ENCODE measurements around the gene NEB.
A peak's percentile ranks its signal among the peaks of the same experiment; 100 is the strongest.
"Not testable (repeated sequence)": the region's sequence is repeated elsewhere in the genome, so short reads cannot be mapped to it uniquely, and the experiment has no call there.

Gene NEB

GRCh38 chr2:151644580-151644979, 89.7 kb downstream of the NEB start:
- Histone ChIP-seq H4K8ac (ENCODE audit: low read depth, low read length) (no peak overlapping the region), H3K4me1 (ENCODE audit: control insufficient read depth, low read depth, low read length) (no peaks in the 10 kb centered on the region), H3K36me3 (ENCODE audit: control insufficient read depth, insufficient read depth, low read length) (no peaks in the 10 kb centered on the region), H3K18ac (ENCODE audit: low read length) (no peak overlapping the region), H2BK120ac (ENCODE audit: low read depth, low read length) (no peak overlapping the region), H3K4me3 (ENCODE audit: low read length) (no peak overlapping the region), H4K5ac (ENCODE audit: low read length) (no peak overlapping the region), H3K23ac (ENCODE audit: low read length) (no peak overlapping the region), H3K27ac (ENCODE audit: low read depth, low read length) (no peak overlapping the region), H3K56ac (ENCODE audit: low read length) (no peak overlapping the region), H3K4me2 (ENCODE audit: low read length) (no peak overlapping the region), H2AK5ac (ENCODE audit: low read length) (no peak overlapping the region), H3K79me1 (ENCODE audit: low read length) (no peaks in the 10 kb centered on the region), H3K79me2 (ENCODE audit: control insufficient read depth, insufficient read depth, low read length) (no peaks in the 10 kb centered on the region), H3K4ac (ENCODE audit: low read depth, low read length) (no peak overlapping the region), H3K27me3 (ENCODE audit: insufficient read depth, low read length, poor library complexity) (no peaks in the 10 kb centered on the region), H2BK5ac (ENCODE audit: low read length) (no peak overlapping the region), H2BK15ac (replicated peaks; ENCODE audit: low read depth) (no peak overlapping the region), H3K9ac (ENCODE audit: low read length) (no peak overlapping the region)
- no peak for DNase-seq
- WGBS (ENCODE audit: extremely low coverage, insufficient coverage, low lambda C conversion rate) = no CpG with 5 or more reads among the region's 2 CpGs

GRCh38 chr2:151641895-151642294, 92.4 kb downstream of the NEB start:
- H3K18ac ChIP-seq (ENCODE audit: low read length); H3K79me2 ChIP-seq (ENCODE audit: control insufficient read depth, insufficient read depth, low read length); H3K27me3 ChIP-seq (ENCODE audit: insufficient read depth, low read length, poor library complexity); H3K23ac ChIP-seq (ENCODE audit: low read length); H2AK5ac ChIP-seq (ENCODE audit: low read length); H3K4ac ChIP-seq (ENCODE audit: low read depth, low read length); H4K5ac ChIP-seq (ENCODE audit: low read length); DNase-seq; H4K8ac ChIP-seq (ENCODE audit: low read depth, low read length); H3K36me3 ChIP-seq (ENCODE audit: control insufficient read depth, insufficient read depth, low read length); H2BK15ac ChIP-seq (replicated peaks; ENCODE audit: low read depth); H3K9ac ChIP-seq (ENCODE audit: low read length); H3K27ac ChIP-seq (ENCODE audit: low read depth, low read length); H2BK120ac ChIP-seq (ENCODE audit: low read depth, low read length); H2BK5ac ChIP-seq (ENCODE audit: low read length); H3K79me1 ChIP-seq (ENCODE audit: low read length); H3K4me3 ChIP-seq (ENCODE audit: low read length); H3K4me2 ChIP-seq (ENCODE audit: low read length); H3K4me1 ChIP-seq (ENCODE audit: control insufficient read depth, low read depth, low read length); H3K56ac ChIP-seq (ENCODE audit: low read length): not testable (repeated sequence)
- WGBS (ENCODE audit: extremely low coverage, insufficient coverage, low lambda C conversion rate) = no CpG with 5 or more reads among the region's 2 CpGs

- no peak overlapping the region for H4K8ac ChIP-seq (ENCODE audit: low read depth, low read length)
- no peak overlapping the region for H3K27ac ChIP-seq (ENCODE audit: low read depth, low read length)
- no peaks in the 10 kb centered on the region for H3K27me3 ChIP-seq (ENCODE audit: insufficient read depth, low read length, poor library complexity)
- no peak overlapping the region for H3K18ac ChIP-seq (ENCODE audit: low read length)
- H3K79me2 ChIP-seq (ENCODE audit: control insufficient read depth, insufficient read depth, low read length) = no peaks in the 10 kb centered on the region
- DNase-seq = peak; percentile 25
- H3K36me3 ChIP-seq (ENCODE audit: control insufficient read depth, insufficient read depth, low read length) = no peaks in the 10 kb centered on the region
- no peak overlapping the region for H2BK15ac ChIP-seq (replicated peaks; ENCODE audit: low read depth)
- no peak overlapping the region for H3K56ac ChIP-seq (ENCODE audit: low read length)
- H2AK5ac ChIP-seq (ENCODE audit: low read length) = no peak overlapping the region
- no peak overlapping the region for H3K9ac ChIP-seq (ENCODE audit: low read length)
- H3K4me3 ChIP-seq (ENCODE audit: low read length) = no peak overlapping the region
- WGBS (ENCODE audit: extremely low coverage, insufficient coverage, low lambda C conversion rate) = no CpG with 5 or more reads among the region's 9 CpGs
- H2BK5ac ChIP-seq (ENCODE audit: low read length) = no peak overlapping the region
- H3K4ac ChIP-seq (ENCODE audit: low read depth, low read length) = no peak overlapping the region
- H3K4me2 ChIP-seq (ENCODE audit: low read length) = no peak overlapping the region
- H3K79me1 ChIP-seq (ENCODE audit: low read length) = no peaks in the 10 kb centered on the region
- no peak overlapping the region for H4K5ac ChIP-seq (ENCODE audit: low read length)
- H3K4me1 ChIP-seq (ENCODE audit: control insufficient read depth, low read depth, low read length) = no peaks in the 10 kb centered on the region
- no peak overlapping the region for H2BK120ac ChIP-seq (ENCODE audit: low read depth, low read length)
- H3K23ac ChIP-seq (ENCODE audit: low read length) = no peak overlapping the region
Measured at GRCh38 chr2:151640087-151640486, 94.2 kb downstream of the NEB start.

- Histone ChIP-seq H3K27me3 (ENCODE audit: insufficient read depth, low read length, poor library complexity) (no peaks in the 10 kb centered on the region), H2AK5ac (ENCODE audit: low read length) (no peak overlapping the region), H4K5ac (ENCODE audit: low read length) (no peak overlapping the region), H3K27ac (ENCODE audit: low read depth, low read length) (no peak overlapping the region), H3K79me2 (ENCODE audit: control insufficient read depth, insufficient read depth, low read length) (no peaks in the 10 kb centered on the region), H3K23ac (ENCODE audit: low read length) (no peak overlapping the region), H3K4ac (ENCODE audit: low read depth, low read length) (no peak overlapping the region), H3K4me2 (ENCODE audit: low read length) (no peak overlapping the region), H3K4me1 (ENCODE audit: control insufficient read depth, low read depth, low read length) (no peaks in the 10 kb centered on the region), H3K18ac (ENCODE audit: low read length) (no peak overlapping the region), H3K79me1 (ENCODE audit: low read length) (no peaks in the 10 kb centered on the region), H4K8ac (ENCODE audit: low read depth, low read length) (no peak overlapping the region), H3K9ac (ENCODE audit: low read length) (no peak overlapping the region), H3K36me3 (ENCODE audit: control insufficient read depth, insufficient read depth, low read length) (no peaks in the 10 kb centered on the region), H3K4me3 (ENCODE audit: low read length) (no peak overlapping the region), H2BK120ac (ENCODE audit: low read depth, low read length) (no peak overlapping the region), H2BK15ac (replicated peaks; ENCODE audit: low read depth) (no peak overlapping the region), H2BK5ac (ENCODE audit: low read length) (no peak overlapping the region), H3K56ac (ENCODE audit: low read length) (no peak overlapping the region)
- DNase-seq = no peak
- WGBS (ENCODE audit: extremely low coverage, insufficient coverage, low lambda C conversion rate) = no CpG with 5 or more reads among the region's 1 CpG
Measured at GRCh38 chr2:151638990-151639389, 95.3 kb downstream of the NEB start.

- no peak overlapping the region for H3K9ac ChIP-seq (ENCODE audit: low read length)
- H3K4ac ChIP-seq (ENCODE audit: low read depth, low read length) = no peak overlapping the region
- WGBS (ENCODE audit: extremely low coverage, insufficient coverage, low lambda C conversion rate) = no CpG with 5 or more reads among the region's 4 CpGs
- H2BK120ac ChIP-seq (ENCODE audit: low read depth, low read length) = no peak overlapping the region
- no peak overlapping the region for H2BK15ac ChIP-seq (replicated peaks; ENCODE audit: low read depth)
- no peak overlapping the region for H2AK5ac ChIP-seq (ENCODE audit: low read length)
- H4K5ac ChIP-seq (ENCODE audit: low read length) = no peak overlapping the region
- no peak overlapping the region for H3K23ac ChIP-seq (ENCODE audit: low read length)
- no peak overlapping the region for H3K27ac ChIP-seq (ENCODE audit: low read depth, low read length)
- H3K18ac ChIP-seq (ENCODE audit: low read length) = no peak overlapping the region
- no peaks in the 10 kb centered on the region for H3K79me2 ChIP-seq (ENCODE audit: control insufficient read depth, insufficient read depth, low read length)
- no peak overlapping the region for H3K4me2 ChIP-seq (ENCODE audit: low read length)
- DNase-seq = no peak
- H3K4me1 ChIP-seq (ENCODE audit: control insufficient read depth, low read depth, low read length) = no peaks in the 10 kb centered on the region
- no peaks in the 10 kb centered on the region for H3K27me3 ChIP-seq (ENCODE audit: insufficient read depth, low read length, poor library complexity)
- H3K36me3 ChIP-seq (ENCODE audit: control insufficient read depth, insufficient read depth, low read length) = no peaks in the 10 kb centered on the region
- H2BK5ac ChIP-seq (ENCODE audit: low read length) = no peak overlapping the region
- no peak overlapping the region for H3K4me3 ChIP-seq (ENCODE audit: low read length)
- H3K79me1 ChIP-seq (ENCODE audit: low read length) = no peaks in the 10 kb centered on the region
- no peak overlapping the region for H3K56ac ChIP-seq (ENCODE audit: low read length)
- no peak overlapping the region for H4K8ac ChIP-seq (ENCODE audit: low read depth, low read length)
Measured at GRCh38 chr2:151638191-151638933, 95.9 kb downstream of the NEB start.

- no peaks in the 10 kb centered on the region for H3K4me1 ChIP-seq (ENCODE audit: control insufficient read depth, low read depth, low read length)
- no peaks in the 10 kb centered on the region for H3K79me1 ChIP-seq (ENCODE audit: low read length)
- no peak overlapping the region for H4K8ac ChIP-seq (ENCODE audit: low read depth, low read length)
- no peak overlapping the region for H2AK5ac ChIP-seq (ENCODE audit: low read length)
- H3K23ac ChIP-seq (ENCODE audit: low read length) = no peak overlapping the region
- no peak overlapping the region for H3K18ac ChIP-seq (ENCODE audit: low read length)
- no peak overlapping the region for H3K4me3 ChIP-seq (ENCODE audit: low read length)
- DNase-seq = no peak
- H3K4me2 ChIP-seq (ENCODE audit: low read length) = no peak overlapping the region
- H4K5ac ChIP-seq (ENCODE audit: low read length) = no peak overlapping the region
- no peaks in the 10 kb centered on the region for H3K36me3 ChIP-seq (ENCODE audit: control insufficient read depth, insufficient read depth, low read length)
- H2BK120ac ChIP-seq (ENCODE audit: low read depth, low read length) = no peak overlapping the region
- H3K9ac ChIP-seq (ENCODE audit: low read length) = no peak overlapping the region
- H2BK15ac ChIP-seq (replicated peaks; ENCODE audit: low read depth) = no peak overlapping the region
- no peak overlapping the region for H3K4ac ChIP-seq (ENCODE audit: low read depth, low read length)
- no CpG with 5 or more reads among the region's 8 CpGs for WGBS (ENCODE audit: extremely low coverage, insufficient coverage, low lambda C conversion rate)
- H2BK5ac ChIP-seq (ENCODE audit: low read length) = no peak overlapping the region
- no peak overlapping the region for H3K56ac ChIP-seq (ENCODE audit: low read length)
- H3K27ac ChIP-seq (ENCODE audit: low read depth, low read length) = no peak overlapping the region
- no peaks in the 10 kb centered on the region for H3K27me3 ChIP-seq (ENCODE audit: insufficient read depth, low read length, poor library complexity)
- H3K79me2 ChIP-seq (ENCODE audit: control insufficient read depth, insufficient read depth, low read length) = no peaks in the 10 kb centered on the region
Measured at GRCh38 chr2:151637271-151637781, 97.0 kb downstream of the NEB start.

All from mesendoderm (in vitro differentiated cells).